HUDEP-2 (cell line): ENCODE measurements around the gene PIMREG.

Source experiments
- DNase-seq, 76 experiments: peaks; one replicate each; lab custom pipeline; 2025; ENCODE audit not compliant: unreplicated experiment in 76 of 76; lab: John Stamatoyannopoulos, UW

The PIMREG gene

DNA sequence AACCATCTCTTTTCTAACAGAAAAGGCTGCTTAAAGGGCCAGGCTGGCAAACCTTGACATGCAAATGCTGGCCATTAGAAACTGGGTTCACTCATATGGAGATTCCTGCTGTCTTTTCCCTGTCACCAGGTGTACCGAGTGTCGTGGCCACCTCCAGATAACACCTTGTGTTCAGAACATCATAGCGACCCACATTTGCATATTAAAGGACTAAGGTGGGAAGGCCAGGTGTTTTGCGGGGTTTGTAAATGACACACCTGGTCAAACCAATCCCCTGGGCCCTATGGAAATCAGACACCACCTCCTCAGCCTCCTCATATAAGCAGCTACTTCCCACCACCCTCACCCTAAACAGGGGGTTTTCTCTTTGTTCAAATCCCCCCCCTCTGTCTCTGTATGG, 6.8 kb upstream of the PIMREG start:
- DNase-seq: no peak

GRCh38 chr17:6437956-6438355, 6.3 kb upstream of the PIMREG start:
- DNase-seq: no peak

DNA sequence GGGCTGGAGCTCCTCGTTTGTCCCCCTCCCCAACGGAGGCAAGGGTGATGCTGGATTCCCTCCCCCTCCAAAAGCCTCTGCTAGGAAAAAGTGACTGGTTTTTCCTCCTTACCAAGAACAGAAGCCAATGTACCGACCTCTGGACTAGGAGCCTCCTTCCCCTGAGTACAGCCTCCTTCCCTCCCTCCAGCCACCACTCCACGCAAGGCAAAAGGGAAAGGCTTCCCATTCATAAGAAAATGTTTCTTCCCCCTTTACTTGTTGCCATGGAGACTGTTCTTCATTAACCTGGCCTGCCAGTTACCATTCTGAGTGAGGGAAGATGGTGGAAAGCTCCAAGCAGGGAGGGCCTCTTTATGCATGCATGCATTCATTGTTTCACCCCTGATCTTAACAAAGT, 4.3 kb upstream of the PIMREG start:
- DNase-seq: no peak

- DNase-seq: no peak
These were observed 1.5 kb upstream of the PIMREG start for GRCh38 chr17:6442775-6443174.

DNA sequence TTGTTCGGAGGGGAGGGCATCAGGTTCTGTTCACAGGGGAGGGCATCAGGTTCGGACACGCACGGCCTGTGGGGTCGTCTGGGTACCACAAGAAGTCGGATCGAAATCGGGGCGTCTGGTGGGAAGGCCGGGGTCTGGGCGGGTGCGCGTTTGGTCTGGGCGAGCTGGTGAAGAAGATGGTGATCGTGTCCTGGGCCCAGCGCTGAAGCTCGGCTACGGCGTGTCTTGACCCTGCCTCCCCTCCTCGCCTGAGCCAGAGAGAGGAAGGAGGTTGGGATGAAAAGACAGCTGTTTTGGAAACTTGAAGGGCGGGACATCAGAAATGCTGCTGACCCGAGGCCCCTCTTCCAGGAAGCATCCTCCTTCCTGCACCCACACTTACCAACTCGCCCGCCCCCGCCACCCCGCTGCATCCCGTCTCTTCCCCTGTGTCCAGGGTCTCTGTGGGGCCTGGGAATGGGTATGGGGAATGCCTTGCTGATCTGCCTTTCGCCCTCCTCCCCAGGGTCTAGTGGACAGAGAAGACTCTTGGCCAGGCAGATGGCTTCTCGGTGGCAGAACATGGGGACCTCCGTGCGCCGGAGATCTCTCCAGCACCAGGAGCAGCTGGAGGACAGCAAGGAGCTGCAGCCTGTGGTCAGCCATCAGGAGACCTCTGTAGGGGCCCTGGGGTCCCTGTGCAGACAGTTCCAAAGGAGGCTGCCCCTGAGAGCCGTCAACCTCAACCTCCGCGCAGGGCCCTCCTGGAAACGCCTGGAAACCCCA, 498 bp downstream of the PIMREG start:
- DNase-seq: no peak

- DNase-seq: no peak
These were observed 2.4 kb downstream of the PIMREG start for GRCh38 chr17:6446516-6447100.

DNA sequence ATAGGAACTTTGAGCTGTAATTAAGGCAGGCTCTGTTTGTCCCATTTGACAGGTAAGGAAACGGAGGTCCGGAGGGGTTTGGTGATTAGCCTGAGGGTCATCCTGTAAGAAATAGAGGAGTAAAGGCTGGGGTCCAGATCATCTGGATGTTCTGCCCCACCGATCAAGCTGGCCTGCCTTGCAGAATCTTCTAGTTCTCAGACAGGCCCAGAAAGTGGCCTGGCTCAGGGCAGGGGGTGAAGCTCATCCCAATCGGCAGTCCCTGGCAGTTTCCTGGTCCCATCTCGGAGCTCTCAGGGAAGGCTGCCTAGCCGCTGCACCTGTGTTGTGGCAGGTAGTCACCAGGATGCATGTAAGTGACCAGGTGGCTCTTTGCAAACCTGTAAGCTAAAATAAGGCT, 4.2 kb downstream of the PIMREG start:
- no peak for DNase-seq

DNA sequence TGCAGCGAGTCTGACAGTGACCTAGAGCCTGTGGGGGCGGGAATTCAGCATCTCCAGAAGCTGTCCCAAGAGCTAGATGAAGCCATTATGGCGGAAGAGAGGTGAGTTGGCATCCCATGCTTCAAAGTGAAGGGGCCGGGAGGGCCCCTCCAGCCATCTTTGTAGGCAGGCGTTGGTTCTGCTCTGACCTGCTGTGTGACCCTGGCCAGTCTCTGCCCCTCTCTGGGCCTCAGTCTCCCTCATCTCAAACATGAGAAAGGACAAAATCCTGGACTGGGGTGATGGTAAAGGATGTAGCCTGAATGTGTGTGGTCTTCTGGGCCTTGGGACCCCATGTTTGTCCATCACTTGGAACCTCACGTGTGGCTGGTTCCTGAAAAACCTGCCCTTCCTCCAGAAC, 5.1 kb downstream of the PIMREG start:
- DNase-seq: no peak

DNA sequence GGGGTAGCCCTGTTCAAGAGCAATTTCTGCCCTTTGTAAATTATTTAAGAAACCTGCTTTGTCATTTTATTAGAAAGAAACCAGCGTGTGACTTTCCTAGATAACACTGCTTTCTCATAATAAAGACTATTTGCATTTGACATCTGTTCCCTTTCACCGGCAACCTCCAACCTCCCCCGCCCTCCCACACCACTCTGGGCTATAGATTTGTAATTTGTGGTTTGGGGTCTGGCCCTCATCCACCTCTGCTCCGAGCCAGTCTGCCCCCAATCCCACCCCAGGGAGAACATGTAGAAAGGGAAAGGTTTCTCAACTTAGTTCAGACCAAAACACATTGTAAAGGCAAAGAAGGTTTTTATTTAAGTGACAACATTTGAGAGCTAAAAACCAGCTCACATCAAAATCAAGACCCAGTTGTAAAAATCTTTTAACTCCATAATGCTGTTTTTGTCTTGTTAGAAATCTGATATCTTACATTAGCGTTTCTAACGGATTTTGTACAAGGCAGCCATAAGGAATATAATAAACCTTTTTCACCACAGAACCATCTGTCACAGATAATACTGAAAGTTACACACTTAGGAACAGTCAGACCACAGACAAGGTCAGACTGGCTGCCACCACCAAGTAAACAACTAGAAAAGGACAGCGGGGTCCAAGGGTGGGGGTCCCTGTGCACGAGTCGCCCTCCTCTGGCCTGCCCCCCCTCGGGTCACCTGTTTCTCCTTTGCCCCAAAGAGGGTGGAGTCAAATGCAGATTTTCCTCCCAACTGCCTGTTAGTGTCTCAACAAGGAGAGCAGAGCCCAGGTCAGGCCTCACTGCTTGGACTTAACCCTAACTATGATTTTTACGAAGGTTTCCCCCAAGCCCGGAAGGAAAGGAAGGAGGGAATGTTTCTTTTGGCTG, 6.9 kb downstream of the PIMREG start:
- DNase-seq: peak in 3 of 76 experiments; percentile 9 to 15 (median 11)

DNA sequence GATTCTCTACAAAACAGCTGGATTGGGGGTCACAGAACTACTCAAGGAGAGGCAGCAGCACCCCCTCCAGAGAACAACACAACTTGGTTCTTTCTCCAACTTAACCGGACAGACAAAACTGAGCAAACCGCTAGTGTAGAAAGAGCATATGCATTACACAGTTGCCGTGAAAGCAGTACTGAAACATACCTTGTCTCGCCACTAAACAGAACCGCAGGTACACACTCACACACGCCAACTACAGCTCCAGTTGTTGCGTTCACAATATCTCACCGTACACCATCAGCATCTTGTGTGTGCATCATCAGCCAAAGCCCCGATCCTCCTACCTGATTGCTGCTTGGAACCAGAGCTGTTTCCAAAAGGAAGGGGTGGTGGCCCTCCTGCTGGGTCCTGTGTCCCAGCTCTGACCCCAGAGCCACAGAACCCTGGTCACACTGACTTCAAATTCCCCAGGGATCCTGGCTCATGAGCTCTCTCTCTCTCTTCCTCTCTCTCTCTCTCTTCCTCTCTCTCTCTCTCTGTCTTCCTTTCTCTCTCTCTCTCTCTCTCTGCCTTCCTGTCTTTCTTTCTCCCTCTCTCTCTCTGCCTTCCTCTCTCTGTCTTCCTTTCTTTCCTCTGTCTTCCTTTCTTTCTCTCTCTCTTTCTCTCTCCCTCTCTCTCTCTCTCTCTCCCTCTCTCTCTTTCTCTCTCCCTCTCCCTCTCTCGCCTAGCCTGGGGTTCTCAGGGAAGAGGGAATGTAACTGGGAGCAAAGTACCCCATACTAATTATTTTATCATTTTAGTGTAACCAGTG, 8.4 kb downstream of the PIMREG start:
- no peak for DNase-seq

- no peak for DNase-seq
These were observed 9.2 kb downstream of the PIMREG start for GRCh38 chr17:6453279-6454024.

DNA sequence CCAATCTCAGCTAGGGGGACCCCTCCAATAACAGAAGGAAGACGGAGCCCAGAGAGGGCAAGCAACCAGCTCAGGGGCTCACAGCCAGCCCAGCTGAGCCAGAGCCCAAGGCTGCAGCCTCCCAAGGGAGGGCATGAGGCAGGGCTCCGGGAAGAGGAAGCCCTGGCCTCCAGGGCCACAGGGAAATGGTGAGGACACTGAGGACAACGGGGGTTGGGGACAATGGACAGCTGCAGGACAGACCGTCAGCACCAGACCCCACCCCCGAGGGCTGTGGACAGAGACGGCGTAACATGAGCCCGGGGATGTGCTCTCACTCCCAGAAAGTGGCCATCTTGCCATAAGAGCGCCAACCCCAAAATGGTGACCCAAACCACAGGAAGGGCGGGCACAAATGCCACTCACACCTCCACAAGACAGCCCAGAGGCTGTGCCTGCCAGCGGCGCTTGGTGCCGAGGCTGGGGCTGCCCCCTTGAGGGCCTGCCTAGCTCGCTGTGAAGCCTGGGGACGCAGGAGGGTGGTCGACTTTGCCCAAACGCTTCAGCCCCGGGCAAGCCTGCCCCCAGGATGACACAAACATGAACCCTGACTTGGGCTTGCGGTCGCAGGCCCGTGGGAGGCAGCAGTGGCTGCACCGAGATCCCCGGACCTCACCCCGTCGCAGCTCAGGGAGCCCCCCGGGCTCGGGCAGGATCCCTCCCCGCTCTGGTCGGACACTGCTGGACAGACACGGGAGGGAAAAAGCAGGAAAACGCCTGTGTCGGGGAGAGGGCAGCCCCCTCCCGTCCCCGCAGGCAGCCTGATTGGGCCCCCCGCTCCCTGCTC, 10.5 kb downstream of the PIMREG start:
- DNase-seq: no peak

DNA sequence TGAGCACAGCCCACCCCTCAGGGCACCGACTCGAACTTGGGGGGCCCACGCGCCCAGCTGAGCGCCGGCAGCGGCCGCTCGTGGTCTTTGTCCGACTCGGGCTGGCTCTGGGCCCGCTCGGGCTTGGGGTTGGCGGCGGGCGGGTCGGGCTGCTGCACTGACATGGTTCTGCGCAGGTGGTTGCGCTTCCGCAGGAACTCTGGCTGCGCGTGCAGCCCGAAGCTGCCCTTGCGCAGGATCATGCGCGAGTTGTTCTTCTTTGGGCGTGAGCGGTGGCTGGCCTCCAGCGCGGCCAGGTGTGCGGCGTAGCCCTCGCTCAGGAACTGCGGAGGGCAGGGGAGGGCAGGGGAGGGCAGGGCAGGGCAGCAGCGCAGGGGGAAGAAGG, 11.1 kb downstream of the PIMREG start:
- no peak for DNase-seq

- no peak for DNase-seq
These were observed 12.1 kb downstream of the PIMREG start for GRCh38 chr17:6456321-6456720.

DNA sequence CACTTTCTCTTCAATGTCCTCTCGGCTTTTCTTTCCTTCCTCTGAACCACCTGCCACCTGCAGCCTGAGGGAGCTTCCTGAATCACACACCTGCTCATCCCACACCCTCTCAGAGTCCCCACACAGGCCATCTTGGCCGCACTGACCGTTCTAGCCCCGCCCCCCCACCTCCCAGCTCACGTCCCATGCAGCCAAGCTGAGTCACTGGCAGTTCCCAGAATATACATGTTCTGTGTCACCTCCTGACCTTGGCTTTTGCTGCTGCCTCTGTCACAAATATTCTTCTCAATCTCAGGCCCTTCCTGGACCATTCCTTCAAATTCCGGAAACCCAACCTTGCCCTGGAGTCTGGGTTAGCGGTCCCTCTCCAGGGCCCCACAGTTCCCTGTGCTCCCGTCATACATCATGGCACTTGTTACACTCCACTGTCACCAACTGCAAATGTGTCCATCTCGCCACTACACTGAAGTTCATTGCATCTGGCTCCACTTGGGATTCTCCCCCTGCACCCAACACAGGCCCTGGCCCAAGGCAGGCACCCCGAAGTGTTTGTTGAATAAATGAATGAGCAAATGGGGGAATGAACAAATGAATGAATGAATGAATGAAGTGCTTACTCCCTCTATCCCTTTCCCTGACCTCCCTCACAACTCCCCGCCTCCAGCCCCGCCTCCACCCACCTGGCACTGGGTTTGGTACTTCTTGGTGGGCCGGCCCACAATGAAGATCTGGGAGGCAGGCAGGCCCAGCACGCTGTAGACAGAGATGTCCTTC, 12.8 kb downstream of the PIMREG start:
- peak in 8 of 76 experiments; percentile 3 to 24 (median 8) for DNase-seq

DNA sequence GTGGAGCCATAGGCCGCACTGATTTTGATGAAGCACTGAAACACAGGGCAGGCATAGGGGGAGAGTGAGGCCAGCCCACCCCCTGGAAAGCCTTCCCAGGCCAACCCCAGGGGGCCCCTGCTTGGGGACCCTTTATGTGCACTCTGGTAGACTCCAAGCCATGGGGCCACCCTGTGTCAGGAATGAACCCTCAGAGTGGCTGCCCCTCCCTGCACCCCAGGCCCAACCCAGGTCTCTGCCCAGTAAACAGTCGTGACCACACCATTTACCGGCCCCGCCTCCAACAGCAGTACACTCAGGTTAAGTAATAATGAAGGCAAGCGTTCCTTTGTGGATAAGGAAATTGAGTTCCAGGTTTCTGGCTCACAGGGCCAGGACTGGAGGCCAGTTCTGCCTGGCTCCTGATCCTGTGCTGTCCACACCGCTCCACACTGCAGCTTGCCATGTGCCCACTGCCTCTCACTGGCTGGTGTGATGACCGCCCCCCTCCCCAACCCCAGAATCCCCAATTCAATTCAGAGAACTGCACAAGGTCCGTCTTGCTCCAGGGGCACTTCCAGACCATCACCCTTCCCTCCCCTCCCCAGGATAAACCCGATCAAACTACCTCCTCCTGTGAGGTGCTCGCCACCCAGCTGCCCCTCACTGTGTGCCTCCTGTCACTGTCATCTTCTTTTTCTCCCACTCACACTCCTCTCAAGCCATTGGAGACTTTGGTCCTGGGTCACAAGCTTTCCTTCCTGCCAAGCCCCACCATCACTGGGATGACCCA, 13.6 kb downstream of the PIMREG start:
- no peak for DNase-seq

GRCh38 chr17:6458460-6458950, 14.2 kb downstream of the PIMREG start:
- DNase-seq: no peak
